Occipital lobe (tissue), 3 donors: ENCODE data around the gene SEC61B. TPM values are rescaled to one million over a fixed set of nuclear protein-coding genes. Genes with fewer than 3 reads are reported as not detected.

ENCODE experiments used
- DNase-seq: peaks from one replicate; lab custom pipeline; 2025; lab: John Stamatoyannopoulos, UW
- small RNA-seq: library from RNA; depleted of rRNA; stranded (forward); fragments of <200 nt; gene quantifications from one replicate; pipeline ENCODE3, GENCODE V24; 2014
- total RNA-seq: library from RNA; depleted of rRNA; stranded (reverse); fragments of >200 nt; gene quantifications from one replicate; pipeline ENCODE4 v1.2.3, GENCODE V29; 2014

SEC61B gene
- total RNA-seq, 1 donor from 2014 or later: 32.3 TPM

DNA sequence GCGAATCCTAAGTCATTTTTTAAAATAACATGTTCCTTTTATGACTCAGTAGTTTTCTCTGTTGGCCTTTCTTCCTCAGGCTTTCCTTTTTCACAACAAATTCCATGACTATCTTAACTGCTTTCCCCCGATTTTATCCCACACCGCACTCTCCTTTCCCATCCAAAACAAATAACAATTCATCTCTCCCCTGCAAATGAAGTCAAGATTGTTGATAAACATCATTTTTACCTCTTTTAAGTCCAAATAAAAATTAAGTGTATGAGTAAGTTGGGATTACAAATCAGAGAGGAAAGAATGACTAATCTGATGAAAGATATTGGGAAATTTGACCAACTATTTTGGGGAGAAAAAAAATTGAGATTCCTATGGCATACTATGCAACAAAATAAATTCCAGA is 47.3 kb downstream of the SEC61B start:
- DNase-seq: no peak

DNA sequence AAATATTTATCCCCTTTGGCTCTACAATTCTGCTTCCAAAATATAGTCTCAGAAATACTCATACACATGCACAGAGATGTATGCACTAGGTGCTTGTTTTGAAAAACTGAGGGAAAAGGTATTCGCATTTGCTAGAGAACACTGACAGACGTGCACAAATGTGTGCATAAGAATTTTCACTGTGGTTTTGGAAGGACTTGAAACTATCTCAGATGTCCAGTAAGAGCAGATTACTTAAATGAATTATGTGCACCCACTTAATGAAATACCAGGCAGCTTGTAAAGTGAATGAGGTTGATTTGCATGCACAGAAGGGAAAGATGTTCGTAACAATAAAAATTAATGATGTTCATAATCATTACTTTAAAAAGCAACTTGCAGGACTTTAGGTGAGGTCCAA is 48.4 kb downstream of the SEC61B start:
- no peak for DNase-seq

DNA sequence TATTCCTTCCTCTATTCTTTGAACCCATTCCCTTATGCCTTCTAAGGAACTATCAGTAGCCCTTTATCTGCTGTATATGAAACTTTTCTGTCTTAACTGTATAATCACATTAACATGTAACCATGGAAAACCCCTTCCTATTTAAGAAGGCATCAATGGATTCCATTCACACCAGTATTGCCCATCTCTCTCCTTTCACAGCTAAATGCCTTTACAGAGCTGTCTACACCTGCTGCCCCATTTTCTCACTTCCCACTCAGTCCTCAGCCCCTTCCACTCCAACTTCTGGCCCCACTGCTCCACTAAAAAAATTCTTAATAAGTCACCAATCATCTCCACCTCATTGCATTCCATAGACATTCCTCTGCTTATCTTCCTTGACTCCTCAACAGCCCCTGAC is 50.8 kb downstream of the SEC61B start:
- DNase-seq: no peak

DNA sequence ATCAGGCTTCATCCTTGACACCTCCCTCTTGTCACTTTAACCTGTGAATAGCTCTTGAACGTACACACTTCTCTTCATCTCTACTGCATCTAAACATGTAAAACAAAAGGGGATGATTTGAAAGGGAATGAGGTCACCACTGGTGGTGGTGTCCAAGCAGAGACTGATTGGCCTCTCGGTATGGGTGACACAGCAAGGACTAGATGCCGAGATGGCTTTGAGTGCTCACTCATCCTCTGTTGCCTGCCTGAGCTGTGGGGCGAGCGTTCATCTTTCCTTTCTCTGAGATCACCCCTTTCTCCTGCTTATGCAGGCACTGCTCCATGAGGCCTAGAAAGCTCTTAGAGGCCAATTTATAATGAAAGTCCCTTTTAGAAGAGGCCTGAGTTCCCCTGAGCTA is 51.9 kb downstream of the SEC61B start:
- no peak for DNase-seq

DNA sequence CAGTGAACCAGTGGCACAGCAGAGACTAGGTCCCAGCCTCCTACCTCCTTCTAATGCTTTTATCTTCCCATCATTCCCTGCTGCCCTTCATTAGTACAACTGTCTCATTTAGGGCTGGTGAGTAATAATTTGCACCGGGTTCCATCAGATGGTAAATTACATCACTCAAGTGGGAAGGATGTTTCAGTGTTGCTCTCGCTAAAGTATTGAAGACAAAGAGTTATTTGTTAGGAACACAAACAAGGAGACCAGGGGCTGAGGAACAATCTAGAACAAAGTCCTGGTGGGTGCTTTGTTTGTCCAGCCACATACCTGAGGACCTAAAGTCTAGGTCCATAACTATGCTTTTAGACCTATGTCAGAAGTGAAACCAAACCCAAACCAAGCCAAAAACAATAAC is 52.4 kb downstream of the SEC61B start:
- DNase-seq: no peak

Small RNA genes lying within 50 kb of the gene (small RNA-seq; reads per million reads assigned to genes)
- gene RN7SL794P: not detected

Other genes with a start within 250 kb of the SEC61B start
- gene TGFBR1, start 117.2 kb upstream of the SEC61B start, total RNA-seq: 109 TPM
- 25.0 TPM for gene ALG2, start 340 bp upstream of the SEC61B start, total RNA-seq